ENCODE data around the gene CLDN17. TPM values are rescaled to one million over a fixed set of nuclear protein-coding genes. Genes with fewer than 3 reads are reported as not detected.

The CLDN17 gene
- total and polyA plus RNA-seq, 2 of the 8 experiments (the other 6 are each of a cell fraction or from before 2014, with no cell fraction given), result not detected

DNA sequence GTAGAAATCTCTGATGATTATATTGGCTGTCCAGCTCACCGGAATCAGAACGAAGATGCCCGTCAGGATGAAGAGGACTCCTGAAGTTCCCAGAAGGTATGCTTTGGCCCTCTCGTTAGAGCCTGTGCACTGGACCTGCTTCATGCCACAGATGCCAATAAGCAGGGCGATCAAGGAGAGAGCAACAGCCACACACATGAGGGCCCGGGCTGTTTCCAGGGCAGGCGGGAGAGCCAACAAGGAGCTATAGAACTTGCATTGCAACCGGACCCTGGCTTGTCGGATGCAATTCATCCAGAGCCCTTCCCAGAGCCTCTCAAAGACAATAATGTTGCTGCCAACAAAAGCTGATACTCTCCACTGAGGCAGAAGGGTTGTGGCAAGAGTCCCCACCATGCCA, 434 bp downstream of the CLDN17 start (continued):
- no peak for TF ChIP-seq BRCA1 (IDR thresholded peaks at IDR 0.05; ENCODE audit: low read depth, low read length)
- no peak for TF ChIP-seq TBP (IDR thresholded peaks at IDR 0.05; ENCODE audit: low read depth, low read length)
- TF ChIP-seq PHF8 (conservative IDR thresholded peaks at IDR 0.05; ENCODE audit: low read depth, low read length), result no peak
